WTC11 (cell line): ENCODE results near the gene STAG1. TPM values are rescaled to one million over a fixed set of nuclear protein-coding genes. Genes with fewer than 3 reads are reported as not detected.

Experiments used
- ATAC-seq: fragments of 200-7000 bp; cut with Tn5 transposase; 2 replicates; pipeline ENCODE4 v1.10.0; 2021; ENCODE audit warnings: mild to moderate bottlenecking, moderate library complexity
- CTCF ChIA-PET: fragments of 300-600 bp; sonication (Branson Sonifier 250); formaldehyde crosslinking; loops from one replicate; lab custom pipeline; 2021; ENCODE audit warnings: antibody characterized with exemption; lab: Charles Lee
- POLR2A ChIA-PET: fragments of 350-600 bp; sonication (Branson Sonifier 250); formaldehyde crosslinking; loops from one replicate; lab custom pipeline; 2021; ENCODE audit warnings: antibody characterized with exemption; lab: Charles Lee
- DNase-seq: peaks from one replicate; pipeline ENCODE4 v3.0.0; 2021; ENCODE audit warnings: low spot score
- H3K27ac Mint-ChIP-seq: 2 replicates; pipeline ENCODE4 v1.8.0; 2021; ENCODE audit warnings: mixed read lengths
- H3K27me3 Mint-ChIP-seq: 2 replicates; pipeline ENCODE4 v1.8.0; 2021; ENCODE audit warnings: low read depth, mild to moderate bottlenecking, moderate library complexity, mixed read lengths
- H3K36me3 Mint-ChIP-seq: 2 replicates; pipeline ENCODE4 v1.8.0; 2021; ENCODE audit warnings: mixed read lengths
- H3K4me1 Mint-ChIP-seq: 2 replicates; pipeline ENCODE4 v1.8.0; 2022; ENCODE audit warnings: mixed read lengths
- H3K4me3 Mint-ChIP-seq: 2 replicates; pipeline ENCODE4 v1.8.0; 2021; ENCODE audit warnings: mild to moderate bottlenecking, moderate library complexity, mixed read lengths
- H3K9me3 Mint-ChIP-seq: 2 replicates; pipeline ENCODE4 v1.8.0; 2021; ENCODE audit warnings: mixed read lengths
- CREB1 ChIP-seq: sonication (generic); formaldehyde crosslinking; IDR thresholded peaks from 2 replicates; pipeline ENCODE4 v1.8.0; 2023; ENCODE audit warnings: mild to moderate bottlenecking, missing genetic modification reagents
- ESRRA ChIP-seq: sonication (generic); formaldehyde crosslinking; IDR thresholded peaks from 2 replicates; pipeline ENCODE4 v1.8.1; 2022; ENCODE audit warnings: mild to moderate bottlenecking, missing genetic modification reagents, borderline replicate concordance
- FOXJ3 ChIP-seq: sonication (generic); formaldehyde crosslinking; IDR thresholded peaks from 2 replicates; pipeline ENCODE4 v1.9.0; 2021; ENCODE audit warnings: missing genetic modification reagents, mild to moderate bottlenecking, borderline replicate concordance
- MYBL2 ChIP-seq: sonication (generic); formaldehyde crosslinking; IDR thresholded peaks from 2 replicates; pipeline ENCODE4 v1.8.1; 2023; ENCODE audit warnings: mild to moderate bottlenecking, moderate library complexity, missing genetic modification reagents
- NR3C1 ChIP-seq: sonication (generic); formaldehyde crosslinking; conservative IDR thresholded peaks from 2 replicates; pipeline ENCODE4 v1.8.1; 2023; ENCODE audit warnings: low read depth, mild to moderate bottlenecking, missing genetic modification reagents
- PRRX2 ChIP-seq: fragments of 250-450 bp; sonication (Bioruptor Pico); IDR thresholded peaks from 2 replicates; pipeline ENCODE4 v1.8.0; 2021; ENCODE audit warnings: mild to moderate bottlenecking
- SOX15 ChIP-seq: fragments of 250-450 bp; sonication (Bioruptor Pico); IDR thresholded peaks from 2 replicates; pipeline ENCODE4 v1.9.0; 2021; ENCODE audit warnings: mild to moderate bottlenecking
- SP1 ChIP-seq: sonication (generic); formaldehyde crosslinking; conservative IDR thresholded peaks from 2 replicates; pipeline ENCODE4 v1.8.1; 2022; ENCODE audit warnings: missing genetic modification reagents
- ZNF219 ChIP-seq: sonication (generic); formaldehyde crosslinking; IDR thresholded peaks from 2 replicates; pipeline ENCODE4 v1.8.0; 2023; ENCODE audit warnings: missing genetic modification reagents, mild to moderate bottlenecking, borderline replicate concordance
- ZNF232 ChIP-seq: sonication (generic); formaldehyde crosslinking; IDR thresholded peaks from 2 replicates; pipeline ENCODE4 v1.8.0; 2022; ENCODE audit warnings: mild to moderate bottlenecking, missing genetic modification reagents
- ZNF423 ChIP-seq: fragments of 250-450 bp; sonication (Bioruptor Pico); IDR thresholded peaks from 2 replicates; pipeline ENCODE4 v2.1.2; 2022; ENCODE audit warnings: mild to moderate bottlenecking, moderate library complexity
- total RNA-seq: library from RNA; stranded (reverse); gene quantifications from 3 replicates; pipeline ENCODE4 v1.2.3, GENCODE V29; 2021
- TF ChIP-seq, protein P1 (sequence below): sonication (generic); formaldehyde crosslinking; IDR thresholded peaks from 2 replicates; pipeline ENCODE4 v1.8.1; 2023; ENCODE audit warnings: mild to moderate bottlenecking, missing genetic modification reagents
- TF ChIP-seq, protein P2 (sequence below): sonication (generic); formaldehyde crosslinking; IDR thresholded peaks from 2 replicates; pipeline ENCODE4 v1.8.1; 2023; ENCODE audit warnings: mild to moderate bottlenecking, missing genetic modification reagents, moderate library complexity
- TF ChIP-seq, protein P3 (sequence below): sonication (generic); formaldehyde crosslinking; IDR thresholded peaks from 2 replicates; pipeline ENCODE4 v1.8.1; 2023; ENCODE audit warnings: mild to moderate bottlenecking, missing genetic modification reagents, moderate library complexity
- TF ChIP-seq, protein P4 (sequence below): fragments of 250-450 bp; sonication (Bioruptor Pico); IDR thresholded peaks from 2 replicates; pipeline ENCODE4 v1.9.0; 2021; ENCODE audit warnings: moderate library complexity, mild to moderate bottlenecking, inconsistent platforms, borderline replicate concordance
- TF ChIP-seq, protein P5 (sequence below): sonication (generic); formaldehyde crosslinking; conservative IDR thresholded peaks from 2 replicates; pipeline ENCODE4 v1.8.1; 2023; ENCODE audit warnings: mild to moderate bottlenecking, low read depth, missing genetic modification reagents, moderate library complexity
- TF ChIP-seq, protein P6 (sequence below): sonication (generic); formaldehyde crosslinking; IDR thresholded peaks from 2 replicates; pipeline ENCODE4 v1.8.1; 2022; ENCODE audit warnings: mild to moderate bottlenecking, moderate library complexity, missing genetic modification reagents

The STAG1 gene
- total RNA-seq, 1 experiment from 2014 or later, result 20.7 TPM

DNA sequence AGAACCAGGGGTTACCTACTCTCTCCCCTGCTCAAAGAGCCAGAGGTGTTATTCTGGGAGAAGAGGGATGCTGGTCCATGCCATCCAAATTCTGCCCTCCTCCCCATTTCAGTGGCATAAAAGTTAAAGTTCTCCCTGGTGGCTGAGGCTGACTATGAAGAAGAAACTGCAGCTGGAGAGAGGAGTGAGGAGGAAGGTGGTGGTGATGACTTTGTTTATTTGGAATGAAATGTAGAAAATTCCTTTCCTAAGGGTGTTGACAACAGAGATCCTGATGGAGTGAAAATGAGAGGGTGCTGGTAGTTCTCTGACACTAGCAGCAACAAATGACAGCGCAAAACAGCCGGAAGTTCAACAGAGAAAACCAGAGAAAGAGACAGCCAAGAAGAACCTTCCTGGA, 401.6 kb downstream of the STAG1 start:
- POLR2A ChIA-PET, result no interaction called here
- TF ChIP-seq, protein P1, sequence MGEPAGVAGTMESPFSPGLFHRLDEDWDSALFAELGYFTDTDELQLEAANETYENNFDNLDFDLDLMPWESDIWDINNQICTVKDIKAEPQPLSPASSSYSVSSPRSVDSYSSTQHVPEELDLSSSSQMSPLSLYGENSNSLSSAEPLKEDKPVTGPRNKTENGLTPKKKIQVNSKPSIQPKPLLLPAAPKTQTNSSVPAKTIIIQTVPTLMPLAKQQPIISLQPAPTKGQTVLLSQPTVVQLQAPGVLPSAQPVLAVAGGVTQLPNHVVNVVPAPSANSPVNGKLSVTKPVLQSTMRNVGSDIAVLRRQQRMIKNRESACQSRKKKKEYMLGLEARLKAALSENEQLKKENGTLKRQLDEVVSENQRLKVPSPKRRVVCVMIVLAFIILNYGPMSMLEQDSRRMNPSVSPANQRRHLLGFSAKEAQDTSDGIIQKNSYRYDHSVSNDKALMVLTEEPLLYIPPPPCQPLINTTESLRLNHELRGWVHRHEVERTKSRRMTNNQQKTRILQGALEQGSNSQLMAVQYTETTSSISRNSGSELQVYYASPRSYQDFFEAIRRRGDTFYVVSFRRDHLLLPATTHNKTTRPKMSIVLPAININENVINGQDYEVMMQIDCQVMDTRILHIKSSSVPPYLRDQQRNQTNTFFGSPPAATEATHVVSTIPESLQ (CRISPR knock-in tag), result no peak
- TF ChIP-seq, protein P2, sequence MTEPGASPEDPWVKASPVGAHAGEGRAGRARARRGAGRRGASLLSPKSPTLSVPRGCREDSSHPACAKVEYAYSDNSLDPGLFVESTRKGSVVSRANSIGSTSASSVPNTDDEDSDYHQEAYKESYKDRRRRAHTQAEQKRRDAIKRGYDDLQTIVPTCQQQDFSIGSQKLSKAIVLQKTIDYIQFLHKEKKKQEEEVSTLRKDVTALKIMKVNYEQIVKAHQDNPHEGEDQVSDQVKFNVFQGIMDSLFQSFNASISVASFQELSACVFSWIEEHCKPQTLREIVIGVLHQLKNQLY (CRISPR knock-in tag), result no peak
- TF ChIP-seq SOX15 (no peak), ZNF423 (CRISPR knock-in tag) (no peak)
- TF ChIP-seq, all 79 proteins: peak for 0
- peaks cover 2% of the 10 kb centered on the region; the same call in 1 of the 2 replicates for H3K9me3 Mint-ChIP-seq
- ATAC-seq, result no peak
- no peaks in the 10 kb centered on the region for H3K27me3 Mint-ChIP-seq
- H3K36me3 Mint-ChIP-seq, result peaks cover 3% of the 10 kb centered on the region; the same call in 1 of the 2 replicates
- no peak overlapping the region for H3K27ac Mint-ChIP-seq
- no peak overlapping the region for H3K4me3 Mint-ChIP-seq
- H3K4me1 Mint-ChIP-seq, result peaks cover 13% of the 10 kb centered on the region
- no peak for DNase-seq
- CTCF ChIA-PET, result interaction anchor here (1.6 to 2.3 kb wide), 2 partner anchors 41 to 274 kb away, joined by 4 to 14 read pairs; no protein-coding TSS in a partner anchor

DNA sequence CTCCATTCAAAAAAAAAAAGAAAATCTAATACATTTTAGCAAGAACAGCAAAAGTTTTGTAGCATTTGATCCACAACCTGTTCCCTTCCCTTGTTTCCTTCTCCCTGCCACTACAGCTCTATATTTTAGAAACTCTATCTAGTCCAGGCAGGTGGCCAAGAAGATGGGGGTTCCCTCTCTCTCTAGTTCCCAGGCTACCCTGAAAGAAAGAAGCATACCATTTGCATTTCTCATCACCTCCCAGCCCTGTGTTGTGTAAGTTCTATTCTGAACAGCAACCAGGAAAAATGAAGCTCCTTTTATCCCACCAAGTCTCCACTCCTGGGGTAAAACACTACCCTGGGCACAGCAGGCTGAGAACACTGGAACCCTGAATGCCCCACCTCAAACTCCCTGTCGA, 402.0 kb downstream of the STAG1 start:
- no peaks in the 10 kb centered on the region for H3K36me3 Mint-ChIP-seq
- CTCF ChIA-PET, result no interaction called here
- ATAC-seq (no peak), DNase-seq (no peak)
- H3K4me3 Mint-ChIP-seq, result no peak overlapping the region
- H3K4me1 Mint-ChIP-seq, result peaks cover 13% of the 10 kb centered on the region
- H3K27me3 Mint-ChIP-seq, result no peaks in the 10 kb centered on the region
- no peak for TF ChIP-seq ZNF232 (CRISPR knock-in tag)
- TF ChIP-seq, all 79 proteins: peak for 0
- no peak overlapping the region for H3K27ac Mint-ChIP-seq
- H3K9me3 Mint-ChIP-seq, result no peaks in the 10 kb centered on the region
- POLR2A ChIA-PET, result no interaction called here

DNA sequence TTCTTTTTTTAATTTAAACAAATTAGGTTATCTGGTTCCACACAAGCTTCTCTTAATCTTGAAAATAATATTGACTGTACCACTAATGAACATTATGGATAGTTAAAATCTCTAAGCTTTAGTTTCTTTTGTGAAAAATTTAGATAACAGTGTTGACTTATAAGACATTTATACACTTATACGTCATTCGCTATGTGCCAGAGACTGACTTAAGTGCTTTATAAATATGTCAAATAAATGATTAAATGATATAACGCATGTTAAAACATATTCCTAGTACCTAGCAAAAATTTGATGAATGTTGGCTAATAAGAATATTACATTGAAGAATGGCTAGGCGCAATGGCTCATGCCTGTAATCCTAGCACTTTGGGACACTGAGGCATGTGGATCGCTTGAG, 405.7 kb downstream of the STAG1 start:
- H3K36me3 Mint-ChIP-seq, result no peaks in the 10 kb centered on the region
- no peaks in the 10 kb centered on the region for H3K9me3 Mint-ChIP-seq
- no peak overlapping the region for H3K27ac Mint-ChIP-seq
- POLR2A ChIA-PET, result interaction anchor here (0.7 kb wide), 1 partner anchor 79 kb away, joined by 7 read pairs; no protein-coding TSS in a partner anchor
- no peak overlapping the region for H3K4me3 Mint-ChIP-seq
- DNase-seq, result no peak
- no peaks in the 10 kb centered on the region for H3K27me3 Mint-ChIP-seq
- CTCF ChIA-PET, result no interaction called here
- no peak for ATAC-seq
- TF ChIP-seq ZNF219 (CRISPR knock-in tag), result no peak
- no peak for TF ChIP-seq FOXJ3 (CRISPR knock-in tag)
- no peak for TF ChIP-seq PRRX2 (CRISPR knock-in tag)
- no peak for TF ChIP-seq ESRRA (CRISPR knock-in tag)
- TF ChIP-seq SOX15, result no peak
- no peak for TF ChIP-seq NR3C1 (CRISPR knock-in tag)
- TF ChIP-seq, protein P3, sequence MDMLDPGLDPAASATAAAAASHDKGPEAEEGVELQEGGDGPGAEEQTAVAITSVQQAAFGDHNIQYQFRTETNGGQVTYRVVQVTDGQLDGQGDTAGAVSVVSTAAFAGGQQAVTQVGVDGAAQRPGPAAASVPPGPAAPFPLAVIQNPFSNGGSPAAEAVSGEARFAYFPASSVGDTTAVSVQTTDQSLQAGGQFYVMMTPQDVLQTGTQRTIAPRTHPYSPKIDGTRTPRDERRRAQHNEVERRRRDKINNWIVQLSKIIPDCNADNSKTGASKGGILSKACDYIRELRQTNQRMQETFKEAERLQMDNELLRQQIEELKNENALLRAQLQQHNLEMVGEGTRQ (CRISPR knock-in tag), result no peak
- TF ChIP-seq, protein P4, sequence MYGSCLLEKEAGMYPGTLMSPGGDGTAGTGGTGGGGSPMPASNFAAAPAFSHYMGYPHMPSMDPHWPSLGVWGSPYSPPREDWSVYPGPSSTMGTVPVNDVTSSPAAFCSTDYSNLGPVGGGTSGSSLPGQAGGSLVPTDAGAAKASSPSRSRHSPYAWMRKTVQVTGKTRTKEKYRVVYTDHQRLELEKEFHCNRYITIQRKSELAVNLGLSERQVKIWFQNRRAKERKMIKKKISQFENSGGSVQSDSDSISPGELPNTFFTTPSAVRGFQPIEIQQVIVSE (CRISPR knock-in tag), result no peak
- TF ChIP-seq CREB1 (CRISPR knock-in tag), result no peak
- TF ChIP-seq SP1, result no peak
- TF ChIP-seq, protein P5, sequence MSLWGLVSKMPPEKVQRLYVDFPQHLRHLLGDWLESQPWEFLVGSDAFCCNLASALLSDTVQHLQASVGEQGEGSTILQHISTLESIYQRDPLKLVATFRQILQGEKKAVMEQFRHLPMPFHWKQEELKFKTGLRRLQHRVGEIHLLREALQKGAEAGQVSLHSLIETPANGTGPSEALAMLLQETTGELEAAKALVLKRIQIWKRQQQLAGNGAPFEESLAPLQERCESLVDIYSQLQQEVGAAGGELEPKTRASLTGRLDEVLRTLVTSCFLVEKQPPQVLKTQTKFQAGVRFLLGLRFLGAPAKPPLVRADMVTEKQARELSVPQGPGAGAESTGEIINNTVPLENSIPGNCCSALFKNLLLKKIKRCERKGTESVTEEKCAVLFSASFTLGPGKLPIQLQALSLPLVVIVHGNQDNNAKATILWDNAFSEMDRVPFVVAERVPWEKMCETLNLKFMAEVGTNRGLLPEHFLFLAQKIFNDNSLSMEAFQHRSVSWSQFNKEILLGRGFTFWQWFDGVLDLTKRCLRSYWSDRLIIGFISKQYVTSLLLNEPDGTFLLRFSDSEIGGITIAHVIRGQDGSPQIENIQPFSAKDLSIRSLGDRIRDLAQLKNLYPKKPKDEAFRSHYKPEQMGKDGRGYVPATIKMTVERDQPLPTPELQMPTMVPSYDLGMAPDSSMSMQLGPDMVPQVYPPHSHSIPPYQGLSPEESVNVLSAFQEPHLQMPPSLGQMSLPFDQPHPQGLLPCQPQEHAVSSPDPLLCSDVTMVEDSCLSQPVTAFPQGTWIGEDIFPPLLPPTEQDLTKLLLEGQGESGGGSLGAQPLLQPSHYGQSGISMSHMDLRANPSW (CRISPR knock-in tag), result no peak
- TF ChIP-seq, protein P1 (CRISPR knock-in tag), result no peak
- TF ChIP-seq ZNF423 (CRISPR knock-in tag), result no peak
- no peak for TF ChIP-seq MYBL2 (CRISPR knock-in tag)
- TF ChIP-seq, protein P6, sequence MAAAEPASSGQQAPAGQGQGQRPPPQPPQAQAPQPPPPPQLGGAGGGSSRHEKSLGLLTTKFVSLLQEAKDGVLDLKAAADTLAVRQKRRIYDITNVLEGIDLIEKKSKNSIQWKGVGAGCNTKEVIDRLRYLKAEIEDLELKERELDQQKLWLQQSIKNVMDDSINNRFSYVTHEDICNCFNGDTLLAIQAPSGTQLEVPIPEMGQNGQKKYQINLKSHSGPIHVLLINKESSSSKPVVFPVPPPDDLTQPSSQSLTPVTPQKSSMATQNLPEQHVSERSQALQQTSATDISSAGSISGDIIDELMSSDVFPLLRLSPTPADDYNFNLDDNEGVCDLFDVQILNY, result no peak
- peaks cover 10% of the 10 kb centered on the region for H3K4me1 Mint-ChIP-seq
